GM23338 (cell line): ENCODE results near the gene SLC16A11. TPM values are rescaled to one million over a fixed set of nuclear protein-coding genes. Genes with fewer than 3 reads are reported as not detected.
A peak's percentile ranks its signal among the peaks of the same experiment; 100 is the strongest.

ENCODE experiments used
- ATAC-seq: fragments of 200-7000 bp; cut with Tn5 transposase; 3 replicates; pipeline ENCODE4 v1.9.1; 2020
- DNase-seq: peaks from one replicate; pipeline ENCODE4 v3.0.0-alpha.2; 2015; ENCODE audit warnings: low spot score
- H2AFZ ChIP-seq: fragments of 200-600 bp; sonication (generic); 2 replicates; pipeline ENCODE4 v1.8.0; 2016; ENCODE audit warnings: antibody characterized with exemption, mild to moderate bottlenecking, moderate library complexity
- H3F3A ChIP-seq: fragments of 200-600 bp; sonication (generic); replicated peaks from 2 replicates; pipeline ENCODE4 v1.8.0; 2017; ENCODE audit warnings: antibody characterized with exemption, mixed run types, low read depth
- H3K27ac ChIP-seq: fragments of 200-600 bp; sonication (generic); 2 replicates; pipeline ENCODE4 v1.6.1; 2016; ENCODE audit warnings: low read depth
- H3K27me3 ChIP-seq: fragments of 200-600 bp; sonication (generic); 2 replicates; pipeline ENCODE4 v1.8.0; 2016; ENCODE audit warnings: mild to moderate bottlenecking, mixed run types, moderate library complexity; ENCODE audit not compliant: insufficient read depth
- H3K36me3 ChIP-seq: fragments of 200-600 bp; sonication (generic); 2 replicates; pipeline ENCODE4 v1.8.0; 2016; ENCODE audit warnings: mild to moderate bottlenecking; ENCODE audit not compliant: insufficient read depth
- H3K4me1 ChIP-seq: fragments of 200-600 bp; sonication (generic); 2 replicates; pipeline ENCODE4 v1.8.0; 2016; ENCODE audit warnings: mild to moderate bottlenecking, moderate library complexity; ENCODE audit not compliant: insufficient read depth
- H3K4me2 ChIP-seq: fragments of 200-600 bp; sonication (generic); 2 replicates; pipeline ENCODE4 v1.7.1; 2017; ENCODE audit warnings: mixed run types
- H3K4me3 ChIP-seq: fragments of 200-600 bp; sonication (generic); 2 replicates; pipeline ENCODE4 v1.6.1; 2016; ENCODE audit warnings: mixed run types
- H3K79me2 ChIP-seq: fragments of 200-600 bp; sonication (generic); replicated peaks from 2 replicates; pipeline ENCODE4 v1.8.0; 2017; ENCODE audit warnings: mild to moderate bottlenecking; ENCODE audit not compliant: insufficient read depth
- H3K9me2 ChIP-seq: fragments of 200-600 bp; sonication (generic); 2 replicates; pipeline ENCODE4 v1.8.0; 2017; ENCODE audit not compliant: insufficient read depth
- H4K20me1 ChIP-seq: fragments of 200-600 bp; sonication (generic); replicated peaks from 2 replicates; pipeline ENCODE4 v1.8.0; 2017; ENCODE audit warnings: mild to moderate bottlenecking; ENCODE audit not compliant: insufficient read depth
- H3K27ac Mint-ChIP-seq: 2 replicates; pipeline ENCODE4 v1.8.0; 2020; ENCODE audit warnings: inconsistent platforms, mild to moderate bottlenecking, moderate library complexity, mixed read lengths
- H3K27me3 Mint-ChIP-seq: 3 replicates; pipeline ENCODE4 v1.8.0; 2022; ENCODE audit warnings: low read depth, mild to moderate bottlenecking, moderate library complexity, mixed read lengths, inconsistent platforms; ENCODE audit not compliant: insufficient read depth, poor library complexity
- H3K36me3 Mint-ChIP-seq: 3 replicates; pipeline ENCODE4 v1.8.0; 2021; ENCODE audit warnings: low read depth, mild to moderate bottlenecking, inconsistent platforms, moderate library complexity, mixed read lengths
- H3K4me1 Mint-ChIP-seq: 3 replicates; pipeline ENCODE4 v1.8.0; 2020; ENCODE audit warnings: mild to moderate bottlenecking, inconsistent platforms, mixed read lengths
- H3K4me3 Mint-ChIP-seq: 3 replicates; pipeline ENCODE4 v1.8.0; 2021; ENCODE audit warnings: moderate library complexity, mild to moderate bottlenecking, inconsistent platforms, mixed read lengths
- H3K9me3 Mint-ChIP-seq: 3 replicates; pipeline ENCODE4 v1.8.0; 2020; ENCODE audit warnings: moderate library complexity, mild to moderate bottlenecking, inconsistent platforms, mixed read lengths
- CREB1 ChIP-seq: fragments of 250-450 bp; sonication (Bioruptor Pico); IDR thresholded peaks from 2 replicates; pipeline ENCODE4 v1.5.0; 2020; ENCODE audit warnings: low read depth, mild to moderate bottlenecking, moderate library complexity
- POLR2AphosphoS5 ChIP-seq: IDR thresholded peaks from 2 replicates; pipeline ENCODE4 v1.6.1; 2016; ENCODE audit warnings: antibody characterized with exemption, low read depth
- polyA plus RNA-seq: library from polyadenylated mRNA; unstranded; fragments of >200 nt; fragmentation: Nextera tagmentation; extraction: Ambion mirVana; gene quantifications from 2 replicates; pipeline ENCODE4 v1.2.1, GENCODE V29; 2016
- total RNA-seq: library from RNA; depleted of rRNA; stranded (reverse); fragments of >200 nt; shearing (Covaris generic); gene quantifications from 2 replicates; pipeline ENCODE4 v1.2.3, GENCODE V29; 2014
- TF ChIP-seq, protein P1 (sequence below): IDR thresholded peaks from 2 replicates; pipeline ENCODE4 v1.6.1; 2016; ENCODE audit warnings: antibody characterized with exemption
- TF ChIP-seq, protein P2 (sequence below): fragments of 250-450 bp; sonication (Bioruptor Pico); IDR thresholded peaks from 2 replicates; pipeline ENCODE4 v1.5.0; 2020; ENCODE audit warnings: mild to moderate bottlenecking, moderate library complexity
- TF ChIP-seq, protein P3 (sequence below), 2 experiments: fragments of 200-600 bp in 1 of 2; sonication (generic) in 1 of 2; conservative IDR thresholded peaks; 2 replicates each; pipeline versions ENCODE4 v1.5.1 to v1.6.1; 2016 to 2017; ENCODE audit warnings: antibody characterized with exemption in 2 of 2, low read depth in 2 of 2, mild to moderate bottlenecking in 2 of 2, moderate library complexity in 1 of 2

Gene SLC16A11
- total and polyA plus RNA-seq, 2 experiments from 2014 or later: 0.42 to 0.68 TPM

DNA sequence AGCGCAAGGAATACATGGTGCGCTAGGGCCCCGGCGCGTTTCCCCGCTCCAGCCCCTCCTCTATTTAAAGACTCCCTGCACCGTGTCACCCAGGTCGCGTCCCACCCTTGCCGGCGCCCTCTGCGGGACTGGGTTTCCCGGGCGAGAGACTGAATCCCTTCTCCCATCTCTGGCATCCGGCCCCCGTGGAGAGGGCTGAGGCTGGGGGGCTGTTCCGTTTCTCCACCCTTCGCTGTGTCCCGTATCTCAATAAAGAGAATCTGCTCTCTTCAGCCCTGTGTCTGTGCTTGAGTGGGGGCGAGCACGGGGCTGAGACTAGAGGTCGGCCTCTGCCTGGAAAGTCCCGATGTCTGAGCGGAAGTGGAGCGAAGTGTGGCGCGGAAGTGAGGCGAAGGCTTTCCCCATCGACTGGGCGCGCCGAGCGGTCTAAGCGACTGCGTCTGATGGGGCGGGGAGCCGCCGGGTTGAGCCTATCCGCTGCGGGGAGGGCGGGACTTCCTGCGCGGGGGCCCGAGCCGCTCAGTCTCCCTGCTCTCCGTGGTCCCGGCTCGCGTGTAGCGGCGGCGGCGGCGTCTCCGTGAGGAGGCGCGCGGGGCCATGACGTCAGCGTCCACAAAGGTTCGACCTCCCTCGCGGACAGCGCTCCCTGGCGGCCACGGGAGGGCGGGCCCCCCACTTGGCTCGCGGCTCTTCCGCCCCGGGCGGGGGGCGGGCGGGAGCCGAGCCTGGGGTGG is 29.5 kb downstream of the SLC16A11 start:
- no peaks in the 10 kb centered on the region for H3K9me2 ChIP-seq
- H4K20me1 ChIP-seq: peaks cover 11% of the 10 kb centered on the region; the same call in 1 of the 2 replicates
- peak overlapping the region; percentile 77 for H3K4me2 ChIP-seq
- H3K27me3 Mint-ChIP-seq: peaks cover 21% of the 10 kb centered on the region
- peak overlapping the region; percentile 96 for H3K27ac Mint-ChIP-seq
- H3K27ac ChIP-seq: peak overlapping the region; percentile 93; the same call in 1 of the 2 replicates
- peak; percentile 90 for ATAC-seq
- peak overlapping the region; percentile 96 for H3K4me3 Mint-ChIP-seq
- peak; percentile 98 for DNase-seq
- H3K79me2 ChIP-seq: peaks cover 23% of the 10 kb centered on the region
- peak; percentile 93 for TF ChIP-seq CREB1 (CRISPR knock-in tag)
- TF ChIP-seq, protein P1, sequence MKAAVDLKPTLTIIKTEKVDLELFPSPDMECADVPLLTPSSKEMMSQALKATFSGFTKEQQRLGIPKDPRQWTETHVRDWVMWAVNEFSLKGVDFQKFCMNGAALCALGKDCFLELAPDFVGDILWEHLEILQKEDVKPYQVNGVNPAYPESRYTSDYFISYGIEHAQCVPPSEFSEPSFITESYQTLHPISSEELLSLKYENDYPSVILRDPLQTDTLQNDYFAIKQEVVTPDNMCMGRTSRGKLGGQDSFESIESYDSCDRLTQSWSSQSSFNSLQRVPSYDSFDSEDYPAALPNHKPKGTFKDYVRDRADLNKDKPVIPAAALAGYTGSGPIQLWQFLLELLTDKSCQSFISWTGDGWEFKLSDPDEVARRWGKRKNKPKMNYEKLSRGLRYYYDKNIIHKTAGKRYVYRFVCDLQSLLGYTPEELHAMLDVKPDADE: 0 out of 2 replicates have a peak, but pooled peaks have one; percentile 18
- TF ChIP-seq, protein P2, sequence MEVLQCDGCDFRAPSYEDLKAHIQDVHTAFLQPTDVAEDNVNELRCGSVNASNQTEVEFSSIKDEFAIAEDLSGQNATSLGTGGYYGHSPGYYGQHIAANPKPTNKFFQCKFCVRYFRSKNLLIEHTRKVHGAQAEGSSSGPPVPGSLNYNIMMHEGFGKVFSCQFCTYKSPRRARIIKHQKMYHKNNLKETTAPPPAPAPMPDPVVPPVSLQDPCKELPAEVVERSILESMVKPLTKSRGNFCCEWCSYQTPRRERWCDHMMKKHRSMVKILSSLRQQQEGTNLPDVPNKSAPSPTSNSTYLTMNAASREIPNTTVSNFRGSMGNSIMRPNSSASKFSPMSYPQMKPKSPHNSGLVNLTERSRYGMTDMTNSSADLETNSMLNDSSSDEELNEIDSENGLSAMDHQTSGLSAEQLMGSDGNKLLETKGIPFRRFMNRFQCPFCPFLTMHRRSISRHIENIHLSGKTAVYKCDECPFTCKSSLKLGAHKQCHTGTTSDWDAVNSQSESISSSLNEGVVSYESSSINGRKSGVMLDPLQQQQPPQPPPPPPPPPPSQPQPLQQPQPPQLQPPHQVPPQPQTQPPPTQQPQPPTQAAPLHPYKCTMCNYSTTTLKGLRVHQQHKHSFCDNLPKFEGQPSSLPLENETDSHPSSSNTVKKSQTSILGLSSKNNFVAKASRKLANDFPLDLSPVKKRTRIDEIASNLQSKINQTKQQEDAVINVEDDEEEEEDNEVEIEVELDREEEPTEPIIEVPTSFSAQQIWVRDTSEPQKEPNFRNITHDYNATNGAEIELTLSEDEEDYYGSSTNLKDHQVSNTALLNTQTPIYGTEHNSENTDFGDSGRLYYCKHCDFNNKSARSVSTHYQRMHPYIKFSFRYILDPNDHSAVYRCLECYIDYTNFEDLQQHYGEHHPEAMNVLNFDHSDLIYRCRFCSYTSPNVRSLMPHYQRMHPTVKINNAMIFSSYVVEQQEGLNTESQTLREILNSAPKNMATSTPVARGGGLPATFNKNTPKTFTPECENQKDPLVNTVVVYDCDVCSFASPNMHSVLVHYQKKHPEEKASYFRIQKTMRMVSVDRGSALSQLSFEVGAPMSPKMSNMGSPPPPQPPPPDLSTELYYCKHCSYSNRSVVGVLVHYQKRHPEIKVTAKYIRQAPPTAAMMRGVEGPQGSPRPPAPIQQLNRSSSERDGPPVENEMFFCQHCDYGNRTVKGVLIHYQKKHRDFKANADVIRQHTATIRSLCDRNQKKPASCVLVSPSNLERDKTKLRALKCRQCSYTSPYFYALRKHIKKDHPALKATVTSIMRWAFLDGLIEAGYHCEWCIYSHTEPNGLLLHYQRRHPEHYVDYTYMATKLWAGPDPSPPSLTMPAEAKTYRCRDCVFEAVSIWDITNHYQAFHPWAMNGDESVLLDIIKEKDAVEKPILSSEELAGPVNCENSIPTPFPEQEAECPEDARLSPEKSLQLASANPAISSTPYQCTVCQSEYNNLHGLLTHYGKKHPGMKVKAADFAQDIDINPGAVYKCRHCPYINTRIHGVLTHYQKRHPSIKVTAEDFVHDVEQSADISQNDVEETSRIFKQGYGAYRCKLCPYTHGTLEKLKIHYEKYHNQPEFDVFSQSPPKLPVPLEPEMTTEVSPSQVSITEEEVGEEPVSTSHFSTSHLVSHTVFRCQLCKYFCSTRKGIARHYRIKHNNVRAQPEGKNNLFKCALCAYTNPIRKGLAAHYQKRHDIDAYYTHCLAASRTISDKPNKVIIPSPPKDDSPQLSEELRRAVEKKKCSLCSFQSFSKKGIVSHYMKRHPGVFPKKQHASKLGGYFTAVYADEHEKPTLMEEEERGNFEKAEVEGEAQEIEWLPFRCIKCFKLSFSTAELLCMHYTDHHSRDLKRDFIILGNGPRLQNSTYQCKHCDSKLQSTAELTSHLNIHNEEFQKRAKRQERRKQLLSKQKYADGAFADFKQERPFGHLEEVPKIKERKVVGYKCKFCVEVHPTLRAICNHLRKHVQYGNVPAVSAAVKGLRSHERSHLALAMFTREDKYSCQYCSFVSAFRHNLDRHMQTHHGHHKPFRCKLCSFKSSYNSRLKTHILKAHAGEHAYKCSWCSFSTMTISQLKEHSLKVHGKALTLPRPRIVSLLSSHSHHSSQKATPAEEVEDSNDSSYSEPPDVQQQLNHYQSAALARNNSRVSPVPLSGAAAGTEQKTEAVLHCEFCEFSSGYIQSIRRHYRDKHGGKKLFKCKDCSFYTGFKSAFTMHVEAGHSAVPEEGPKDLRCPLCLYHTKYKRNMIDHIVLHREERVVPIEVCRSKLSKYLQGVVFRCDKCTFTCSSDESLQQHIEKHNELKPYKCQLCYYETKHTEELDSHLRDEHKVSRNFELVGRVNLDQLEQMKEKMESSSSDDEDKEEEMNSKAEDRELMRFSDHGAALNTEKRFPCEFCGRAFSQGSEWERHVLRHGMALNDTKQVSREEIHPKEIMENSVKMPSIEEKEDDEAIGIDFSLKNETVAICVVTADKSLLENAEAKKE (CRISPR knock-in tag): no peak
- peak; percentile 78 for TF ChIP-seq POLR2AphosphoS5
- TF ChIP-seq, protein P3, sequence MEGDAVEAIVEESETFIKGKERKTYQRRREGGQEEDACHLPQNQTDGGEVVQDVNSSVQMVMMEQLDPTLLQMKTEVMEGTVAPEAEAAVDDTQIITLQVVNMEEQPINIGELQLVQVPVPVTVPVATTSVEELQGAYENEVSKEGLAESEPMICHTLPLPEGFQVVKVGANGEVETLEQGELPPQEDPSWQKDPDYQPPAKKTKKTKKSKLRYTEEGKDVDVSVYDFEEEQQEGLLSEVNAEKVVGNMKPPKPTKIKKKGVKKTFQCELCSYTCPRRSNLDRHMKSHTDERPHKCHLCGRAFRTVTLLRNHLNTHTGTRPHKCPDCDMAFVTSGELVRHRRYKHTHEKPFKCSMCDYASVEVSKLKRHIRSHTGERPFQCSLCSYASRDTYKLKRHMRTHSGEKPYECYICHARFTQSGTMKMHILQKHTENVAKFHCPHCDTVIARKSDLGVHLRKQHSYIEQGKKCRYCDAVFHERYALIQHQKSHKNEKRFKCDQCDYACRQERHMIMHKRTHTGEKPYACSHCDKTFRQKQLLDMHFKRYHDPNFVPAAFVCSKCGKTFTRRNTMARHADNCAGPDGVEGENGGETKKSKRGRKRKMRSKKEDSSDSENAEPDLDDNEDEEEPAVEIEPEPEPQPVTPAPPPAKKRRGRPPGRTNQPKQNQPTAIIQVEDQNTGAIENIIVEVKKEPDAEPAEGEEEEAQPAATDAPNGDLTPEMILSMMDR (conservative IDR thresholded peaks at IDR 0.05; ENCODE audit: low read depth in 2 of 2): peak; percentile 31 to 64
- H2AFZ ChIP-seq: peak overlapping the region; percentile 47; the same call in 1 of the 2 replicates
- H3K4me1 ChIP-seq: peaks cover 26% of the 10 kb centered on the region
- no peaks in the 10 kb centered on the region; the same call in 2 of the 3 replicates for H3K9me3 Mint-ChIP-seq
- peaks cover 42% of the 10 kb centered on the region for H3K4me1 Mint-ChIP-seq
- H3K4me3 ChIP-seq: peak overlapping the region; percentile 100
- no peaks in the 10 kb centered on the region for H3K36me3 ChIP-seq
- peaks cover 21% of the 10 kb centered on the region for H3K36me3 Mint-ChIP-seq
- peaks cover 8% of the 10 kb centered on the region; the same call in 1 of the 2 replicates for H3K27me3 ChIP-seq
- H3F3A ChIP-seq: peaks cover 11% of the 10 kb centered on the region; the same call in 1 of the 2 replicates
